Mucosa of descending colon (tissue), 3 donors: ENCODE data around the gene RASAL3. TPM values are rescaled to one million over a fixed set of nuclear protein-coding genes. Genes with fewer than 3 reads are reported as not detected.

Experiments used
- ATAC-seq: fragments of 200-7000 bp; cut with Tn5 transposase; one replicate; pipeline ENCODE4 v1.9.1; 2020; ENCODE audit warnings: mild to moderate bottlenecking, moderate library complexity
- DNase-seq, 3 donors: peaks; one replicate each; pipeline ENCODE4 v3.0.0-alpha.2; 2020
- H3K36me3 ChIP-seq: fragments of 200-600 bp; one replicate; pipeline ENCODE4 v1.8.0; 2021; ENCODE audit warnings: low read depth, mild to moderate bottlenecking
- H3K4me1 ChIP-seq: fragments of 200-600 bp; one replicate; pipeline ENCODE4 v1.8.0; 2021; ENCODE audit warnings: low read depth, mild to moderate bottlenecking
- H3K4me3 ChIP-seq: fragments of 200-600 bp; one replicate; pipeline ENCODE4 v1.8.0; 2021; ENCODE audit warnings: mild to moderate bottlenecking
- H3K9me3 ChIP-seq: fragments of 200-600 bp; one replicate; pipeline ENCODE4 v1.8.0; 2021; ENCODE audit warnings: mild to moderate bottlenecking
- CTCF ChIP-seq: fragments of 200-600 bp; IDR thresholded peaks from one replicate; pipeline ENCODE4 v1.8.0; 2022; ENCODE audit warnings: antibody characterized with exemption, mild to moderate bottlenecking
- intact Hi-C, 2 donors: fragments of 100-400 bp; cut with DNase I in 1 of 2; cut with micrococcal nuclease in 1 of 2; formaldehyde crosslinking; loops; one replicate each; pipeline versions ENCODE4 v1.11.0 to v1.11.1; 2022; cut with DNase I, micrococcal nuclease
- total RNA-seq, 3 donors: library from RNA; stranded (reverse); fragmentation: NEBNext Ultra II Directional in 2 of 3; extraction: Animal tissue kit (Norgen Biotek cat#: 25700) in 2 of 3; gene quantifications; one replicate each; pipeline versions ENCODE4 v1.2.1 to v1.2.4, GENCODE V29; 2021 to 2023
- donor health status: DM: no; HTN: no; CAD: no; lungs with moderate emphysema.
- donor health status: DM: no; HTN: no; CAD: no.
- donor health status: DM: no; HTN: yes; CAD: no.

The RASAL3 gene
- total RNA-seq, 3 donors from 2014 or later: 4.0 to 5.2 (median 5.1) TPM

GRCh38 chr19:15430526-15431120, 33.7 kb downstream of the RASAL3 start:
- intact Hi-C loops: no loop called here
- Histone ChIP-seq H3K4me1 (peaks cover 25% of the 10 kb centered on the region), H3K9me3 (no peaks in the 10 kb centered on the region), H3K36me3 (no peaks in the 10 kb centered on the region), H3K4me3 (no peak overlapping the region)
- no peak for TF ChIP-seq CTCF
- ATAC-seq (no peak), DNase-seq (no peak)

DNA sequence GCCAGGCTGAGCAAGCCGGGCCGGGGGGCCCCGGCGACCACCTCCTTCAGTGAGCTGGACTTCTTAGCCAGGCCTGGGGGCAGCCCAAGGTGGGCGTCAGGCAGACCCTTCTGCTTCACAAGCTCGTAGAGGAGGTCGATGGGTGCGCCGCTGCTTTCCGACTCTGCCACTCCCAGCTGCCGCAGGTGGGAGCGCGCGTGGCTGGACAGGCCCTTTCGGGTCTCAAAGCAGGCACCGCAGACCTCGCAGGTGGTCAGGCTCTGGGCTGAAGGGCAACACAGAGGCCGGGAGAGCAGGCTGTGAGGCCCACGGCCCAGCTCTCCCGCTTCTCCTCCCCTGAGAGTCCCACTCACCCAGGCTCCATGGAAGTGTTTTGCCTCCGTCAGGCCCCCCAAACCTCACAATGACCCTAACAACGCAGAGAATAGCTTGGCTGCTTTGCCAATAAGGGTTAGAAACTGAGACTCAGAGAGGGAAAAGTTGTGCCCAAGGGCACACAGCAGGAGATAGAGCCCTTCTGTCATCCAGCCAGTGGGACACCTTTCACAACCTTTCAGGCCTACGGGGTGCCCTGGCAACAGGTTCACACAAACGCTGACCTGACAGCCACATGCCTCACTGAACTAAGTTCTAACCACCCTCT, 34.4 kb downstream of the RASAL3 start:
- Histone ChIP-seq H3K36me3 (no peaks in the 10 kb centered on the region), H3K4me3 (no peak overlapping the region), H3K4me1 (peaks cover 25% of the 10 kb centered on the region), H3K9me3 (no peaks in the 10 kb centered on the region)
- no peak for TF ChIP-seq CTCF
- ATAC-seq (no peak), DNase-seq (no peak)
- intact Hi-C loops: no loop called here

GRCh38 chr19:15428956-15429824, 35.2 kb downstream of the RASAL3 start:
- Histone ChIP-seq H3K4me1 (peaks cover 25% of the 10 kb centered on the region), H3K4me3 (no peak overlapping the region), H3K9me3 (no peaks in the 10 kb centered on the region), H3K36me3 (no peaks in the 10 kb centered on the region)
- intact Hi-C loops: no loop called here
- no peak for TF ChIP-seq CTCF
- ATAC-seq (no peak), DNase-seq (no peak)

- no peak for ATAC-seq
- DNase-seq: no peak
- H3K4me3 ChIP-seq: no peak overlapping the region
- intact Hi-C loops: no loop called here
- H3K9me3 ChIP-seq: peaks cover 2% of the 10 kb centered on the region
- TF ChIP-seq CTCF: no peak
- no peaks in the 10 kb centered on the region for H3K36me3 ChIP-seq
- peaks cover 18% of the 10 kb centered on the region for H3K4me1 ChIP-seq
Measured at GRCh38 chr19:15427991-15428471, 36.3 kb downstream of the RASAL3 start.

DNA sequence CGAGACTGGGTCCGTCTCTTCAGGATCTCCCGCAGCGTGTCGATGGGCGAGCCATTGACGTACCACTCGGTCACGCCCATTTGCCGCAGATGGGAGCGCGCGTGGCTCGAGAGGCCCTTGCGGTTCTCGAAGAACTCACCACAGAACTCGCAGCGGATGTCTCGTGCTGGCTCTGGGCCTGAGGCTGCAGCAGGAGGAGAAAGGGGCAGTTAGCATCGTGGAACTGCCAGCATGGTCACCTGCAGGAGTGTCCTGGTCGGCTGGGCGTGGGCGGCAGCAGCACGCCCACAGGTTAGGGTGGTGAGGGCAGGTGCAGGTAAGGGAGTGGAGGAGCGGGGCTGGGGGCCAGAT, 37.0 kb downstream of the RASAL3 start:
- intact Hi-C loops: no loop called here
- peaks cover 3% of the 10 kb centered on the region for H3K9me3 ChIP-seq
- H3K4me1 ChIP-seq: peaks cover 17% of the 10 kb centered on the region
- H3K36me3 ChIP-seq: no peaks in the 10 kb centered on the region
- DNase-seq (no peak), ATAC-seq (no peak)
- no peak overlapping the region for H3K4me3 ChIP-seq
- no peak for TF ChIP-seq CTCF
